CD4-positive, alpha-beta T cell treated with Interleukin-2 at 100 ng/mL for 4 hours (primary cell): ENCODE measurements around the gene CAAP1.
"Not testable (repeated sequence)": the region's sequence is repeated elsewhere in the genome, so short reads cannot be mapped to it uniquely, and the experiment has no call there.

Experiments
- DNase-seq: peaks from one replicate; pipeline ENCODE4 v3.0.0-alpha.2; 2020; ENCODE audit warnings: low spot score

Gene CAAP1, protein sequence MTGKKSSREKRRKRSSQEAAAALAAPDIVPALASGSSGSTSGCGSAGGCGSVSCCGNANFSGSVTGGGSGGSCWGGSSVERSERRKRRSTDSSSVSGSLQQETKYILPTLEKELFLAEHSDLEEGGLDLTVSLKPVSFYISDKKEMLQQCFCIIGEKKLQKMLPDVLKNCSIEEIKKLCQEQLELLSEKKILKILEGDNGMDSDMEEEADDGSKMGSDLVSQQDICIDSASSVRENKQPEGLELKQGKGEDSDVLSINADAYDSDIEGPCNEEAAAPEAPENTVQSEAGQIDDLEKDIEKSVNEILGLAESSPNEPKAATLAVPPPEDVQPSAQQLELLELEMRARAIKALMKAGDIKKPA

DNA sequence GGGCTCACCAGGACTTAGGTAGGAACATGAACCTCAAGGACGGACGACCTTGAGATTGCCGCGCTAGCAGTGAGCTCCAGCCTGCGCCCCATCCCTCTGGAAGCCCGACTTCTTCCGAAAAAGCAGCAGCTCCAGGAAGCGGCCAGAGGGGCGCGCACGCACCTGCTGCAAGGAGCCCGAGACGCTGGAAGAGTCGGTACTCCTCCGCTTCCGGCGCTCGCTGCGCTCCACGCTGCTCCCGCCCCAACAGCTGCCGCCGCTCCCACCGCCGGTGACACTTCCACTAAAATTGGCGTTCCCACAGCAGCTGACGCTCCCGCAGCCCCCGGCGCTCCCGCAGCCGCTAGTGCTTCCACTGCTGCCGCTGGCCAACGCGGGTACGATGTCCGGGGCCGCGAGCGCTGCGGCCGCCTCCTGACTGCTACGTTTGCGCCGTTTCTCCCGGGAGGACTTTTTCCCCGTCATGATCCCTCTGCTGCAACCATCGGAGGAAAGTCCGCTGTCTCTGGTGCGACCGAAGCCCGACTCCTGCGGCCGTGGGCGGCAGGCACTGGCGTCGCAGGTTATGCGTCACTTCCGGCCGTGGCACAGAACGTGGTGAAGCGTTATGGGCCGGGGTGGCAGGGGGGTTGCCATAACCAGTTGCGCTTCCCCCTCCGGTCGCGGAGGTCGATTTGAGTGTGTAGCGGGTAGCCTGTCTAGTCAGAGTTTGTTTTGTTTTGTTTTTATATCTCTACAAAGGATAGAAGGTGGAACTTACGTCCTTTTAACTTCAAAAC is at the start of gene CAAP1:
Gene CAAP1 (minus strand): TSS at position 552 of the 779 bp plus-strand sequence. CDS start 87 bp downstream, at position 465.
- DNase-seq = peak; percentile 91

DNA sequence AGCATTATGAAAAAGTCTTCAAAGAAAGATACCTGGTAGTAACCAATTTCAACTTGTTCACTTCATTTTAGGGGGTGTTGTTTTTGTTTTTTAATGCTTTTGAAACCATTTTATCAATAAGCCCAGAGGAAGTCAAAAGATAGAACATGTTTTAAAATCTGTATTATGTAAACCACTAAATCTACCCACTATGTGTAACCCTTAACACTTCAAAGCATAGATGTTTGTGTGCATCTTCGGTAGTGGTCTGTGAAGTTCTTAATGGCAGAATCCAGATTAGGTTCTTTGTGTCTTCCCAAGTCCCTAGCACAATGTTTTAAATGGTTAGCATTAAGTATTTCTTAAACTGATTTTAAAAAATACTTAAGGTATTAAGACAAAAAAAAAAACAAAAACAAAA is 48.2 kb upstream of the CAAP1 start:
- DNase-seq = no peak

DNA sequence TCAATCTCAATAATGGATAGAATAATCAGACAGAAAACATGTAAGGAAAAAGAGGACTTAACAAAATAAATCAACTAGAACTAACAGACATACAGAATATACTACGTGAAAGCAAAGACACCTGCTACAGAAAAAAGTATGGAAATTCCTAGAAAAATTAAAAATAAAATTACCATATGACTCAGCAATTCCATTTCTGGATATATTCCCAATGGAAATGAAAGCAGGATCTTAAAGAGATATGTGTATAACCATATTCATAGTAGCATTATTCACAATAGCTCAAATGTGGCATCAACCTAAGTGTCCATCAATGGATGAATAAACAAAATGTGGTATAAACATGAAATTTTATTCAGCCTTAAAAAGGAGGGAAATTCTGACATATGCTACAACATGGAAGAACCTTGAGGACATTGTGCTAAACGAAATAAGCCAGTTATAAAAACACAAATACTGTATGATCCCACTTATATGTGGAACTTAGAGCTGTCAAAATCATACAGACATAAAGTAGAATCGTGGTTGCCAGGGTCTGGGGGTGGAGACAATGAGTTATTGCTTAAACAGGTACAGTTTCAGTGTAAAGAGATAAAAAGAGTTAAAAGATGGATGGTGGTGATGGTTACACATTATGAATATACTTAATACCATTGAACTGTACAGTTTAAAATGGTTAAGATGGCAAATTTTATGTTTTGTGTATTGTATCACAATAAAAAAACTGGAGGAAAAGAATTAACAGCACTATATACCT is 47.5 kb upstream of the CAAP1 start:
- no peak for DNase-seq

DNA sequence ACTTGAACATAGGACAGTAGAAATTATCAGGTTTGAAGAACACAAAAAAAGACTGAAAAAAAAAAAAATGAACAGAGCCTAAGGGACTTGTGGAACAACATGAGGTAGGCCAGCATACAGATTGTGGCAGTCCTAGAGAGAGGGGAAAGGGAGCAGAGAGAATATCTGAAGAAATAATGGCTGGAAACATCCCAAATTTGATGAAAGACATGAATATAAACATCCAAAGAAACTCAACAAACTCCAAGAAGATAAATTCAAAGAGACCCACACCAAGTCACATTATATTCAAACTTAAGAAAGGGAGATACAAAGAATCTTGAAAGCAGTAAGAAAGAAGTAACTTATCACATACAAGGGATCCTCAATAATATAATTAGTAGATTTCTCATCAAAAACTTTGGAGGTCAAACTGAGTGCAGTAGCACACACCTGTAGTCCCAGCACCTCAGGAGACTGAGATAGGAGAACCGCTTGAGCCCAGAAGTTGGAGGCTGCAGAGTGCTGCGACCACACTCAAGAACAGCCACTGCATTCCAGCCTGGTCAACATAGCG is 45.3 kb upstream of the CAAP1 start:
- DNase-seq = no peak

- no peak for DNase-seq
Observed at GRCh38 chr9:26935847-26936246, 43.2 kb upstream of the CAAP1 start.

- no peak for DNase-seq
Observed at GRCh38 chr9:26928902-26929495, 36.4 kb upstream of the CAAP1 start.

DNA sequence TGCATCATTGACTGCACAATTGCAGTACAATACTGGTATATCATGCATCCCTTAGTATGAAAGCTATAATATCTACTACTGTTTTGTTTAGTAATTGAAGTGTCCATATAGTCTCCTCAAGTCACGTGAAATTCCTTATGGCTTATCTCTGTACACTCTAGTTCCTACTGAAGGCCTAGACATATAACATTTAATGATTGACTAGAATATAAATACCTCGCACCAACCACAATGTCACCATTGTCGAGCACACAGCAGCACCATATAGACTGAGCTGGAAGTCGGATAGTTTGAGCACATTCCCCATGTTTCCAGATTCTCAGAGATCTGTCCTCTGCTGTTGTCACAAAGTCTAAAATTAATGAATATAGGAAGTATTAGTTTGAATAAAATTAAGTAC is 33.0 kb upstream of the CAAP1 start:
- no peak for DNase-seq

DNA sequence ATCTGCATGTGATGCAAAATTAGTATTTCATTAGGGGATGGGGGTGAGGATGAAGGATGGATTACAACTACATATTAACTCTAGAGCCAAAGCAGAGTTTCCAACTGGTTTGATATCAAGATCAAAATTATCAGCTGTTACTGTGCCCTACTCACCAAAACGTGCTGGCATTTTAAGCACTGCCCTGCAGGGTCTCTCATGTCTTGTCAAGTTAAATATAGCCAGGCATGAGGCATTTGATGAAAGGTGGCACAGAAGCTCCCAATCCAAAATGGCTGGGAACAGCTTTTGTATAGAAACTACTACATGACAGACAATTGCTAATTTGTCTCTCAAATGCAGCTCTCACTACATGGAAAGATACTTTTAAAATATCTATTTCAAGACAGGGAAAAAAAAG is 27.1 kb upstream of the CAAP1 start:
- DNase-seq = no peak

DNA sequence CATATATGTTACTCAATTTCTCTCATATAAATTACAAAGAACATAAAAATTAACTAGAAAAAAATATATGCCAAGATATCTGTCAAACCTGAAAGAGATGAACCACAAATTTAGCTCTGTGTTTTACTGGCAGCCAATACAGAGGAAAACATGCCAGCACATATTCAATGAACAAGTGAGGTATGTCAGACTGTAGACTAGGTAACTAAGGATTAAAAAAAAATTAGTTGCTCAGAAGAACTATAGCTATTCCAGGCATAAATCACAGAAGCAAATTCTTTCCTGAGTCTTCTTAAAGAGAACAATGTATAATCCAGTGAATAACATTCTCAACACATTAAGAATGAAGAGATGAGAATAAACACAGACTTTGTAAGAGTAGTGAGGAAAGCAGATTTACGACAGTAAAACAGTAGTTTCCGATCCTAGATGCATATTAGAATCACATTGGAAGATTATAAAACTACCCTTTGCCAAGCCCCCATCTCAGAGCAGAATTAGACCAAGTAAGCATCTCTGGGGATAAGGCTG is 20.6 kb upstream of the CAAP1 start:
- DNase-seq = no peak

- DNase-seq = no peak
Observed at GRCh38 chr9:26904671-26905070, 12.1 kb upstream of the CAAP1 start.

GRCh38 chr9:26904070-26904469 is 11.5 kb upstream of the CAAP1 start:
- no peak for DNase-seq

DNA sequence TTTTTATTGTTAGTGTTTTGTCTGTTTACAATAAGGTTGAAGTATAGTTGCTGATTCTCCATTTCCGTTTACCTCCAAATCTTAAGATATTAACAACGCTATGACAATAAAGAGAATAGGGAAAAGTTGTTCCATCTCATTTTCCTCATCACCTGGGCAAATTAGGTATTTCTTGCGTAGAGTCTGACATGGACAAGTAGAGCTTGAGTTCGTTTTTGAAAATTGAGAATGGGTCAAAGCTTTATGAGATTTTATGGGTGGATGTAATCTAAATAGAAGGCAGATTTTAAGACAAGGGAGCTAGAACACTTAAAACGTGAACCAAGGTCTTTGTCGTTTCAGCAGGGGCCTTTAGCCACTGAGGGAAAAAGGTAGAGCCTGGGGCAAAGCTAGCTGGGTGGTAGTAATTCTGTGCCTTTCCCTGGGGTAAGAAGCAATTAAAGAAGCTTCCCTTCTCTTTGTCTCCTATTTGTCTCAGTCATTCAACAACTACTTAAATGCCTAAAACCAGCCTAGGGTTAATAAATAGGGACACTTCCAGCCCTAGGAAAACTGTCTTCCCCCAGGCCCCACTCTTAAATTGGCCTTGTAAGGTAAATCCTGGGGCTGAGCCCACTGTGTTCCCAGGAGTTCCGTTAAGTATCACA is 551 bp upstream of the CAAP1 start:
- no peak for DNase-seq

DNA sequence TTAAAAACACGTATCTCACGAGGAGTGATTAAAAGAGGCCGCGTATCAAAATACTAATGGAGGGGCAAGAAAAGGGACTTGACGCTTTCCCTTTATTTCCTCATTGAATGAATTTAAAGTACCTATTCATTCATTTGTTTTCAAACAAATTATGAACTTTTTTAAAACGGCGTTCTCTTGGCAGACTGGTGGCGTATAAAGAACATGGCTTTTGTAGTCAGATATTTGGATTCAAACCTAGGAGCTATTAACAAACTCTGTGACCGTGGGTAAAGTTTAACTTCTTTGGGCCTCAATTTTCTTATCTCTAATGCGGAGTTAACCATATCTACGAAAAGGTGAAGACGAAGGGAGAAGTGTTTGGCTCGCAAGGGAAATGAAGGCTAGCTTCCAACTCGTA is 876 bp downstream of the CAAP1 start:
- DNase-seq = peak; percentile 1

- no peak for DNase-seq
Observed at GRCh38 chr9:26888271-26888670, 4.3 kb downstream of the CAAP1 start.

- no peak for DNase-seq
Observed at GRCh38 chr9:26882154-26882553, 10.4 kb downstream of the CAAP1 start.

DNA sequence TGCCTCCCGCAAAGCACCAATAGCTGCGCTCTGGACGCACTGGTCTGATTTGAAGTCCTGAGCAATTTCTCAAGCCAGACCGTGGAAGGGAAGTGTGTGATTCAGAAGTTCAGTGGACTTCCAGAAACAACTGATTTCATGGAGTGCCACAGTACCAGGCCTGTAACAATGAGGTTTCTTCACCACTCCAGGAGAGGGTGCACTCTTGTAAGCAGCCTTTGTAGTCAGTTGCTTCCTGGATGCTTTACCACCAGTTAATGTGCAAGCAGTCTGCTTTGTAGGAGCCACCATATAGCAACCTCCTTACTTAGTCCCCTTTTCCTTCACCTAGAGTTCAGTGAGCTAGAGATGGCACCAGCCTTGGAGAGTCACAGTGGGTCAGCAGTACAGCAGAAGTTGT is 12.3 kb downstream of the CAAP1 start:
- no peak for DNase-seq

- DNase-seq = not testable (repeated sequence)
Observed at GRCh38 chr9:26875155-26875554, 17.4 kb downstream of the CAAP1 start.

DNA sequence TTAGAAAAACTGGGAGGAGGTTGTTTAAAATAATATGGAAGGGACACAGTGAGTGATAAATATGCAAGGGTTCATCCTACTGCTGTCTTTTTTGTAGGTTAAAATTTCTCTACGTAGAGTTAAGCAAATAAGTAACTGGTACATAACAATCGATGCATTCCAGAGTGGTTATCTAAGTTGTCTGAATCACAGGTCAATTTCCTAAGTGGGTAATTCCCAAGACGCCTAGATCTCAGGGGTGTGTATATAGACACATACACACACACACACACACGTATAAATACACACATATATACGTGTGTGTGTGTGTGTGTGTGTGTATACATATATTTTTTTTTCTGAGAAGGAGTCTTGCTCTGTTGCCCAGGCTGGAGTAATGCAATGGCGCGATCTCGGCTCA is 22.3 kb downstream of the CAAP1 start:
- DNase-seq = no peak

DNA sequence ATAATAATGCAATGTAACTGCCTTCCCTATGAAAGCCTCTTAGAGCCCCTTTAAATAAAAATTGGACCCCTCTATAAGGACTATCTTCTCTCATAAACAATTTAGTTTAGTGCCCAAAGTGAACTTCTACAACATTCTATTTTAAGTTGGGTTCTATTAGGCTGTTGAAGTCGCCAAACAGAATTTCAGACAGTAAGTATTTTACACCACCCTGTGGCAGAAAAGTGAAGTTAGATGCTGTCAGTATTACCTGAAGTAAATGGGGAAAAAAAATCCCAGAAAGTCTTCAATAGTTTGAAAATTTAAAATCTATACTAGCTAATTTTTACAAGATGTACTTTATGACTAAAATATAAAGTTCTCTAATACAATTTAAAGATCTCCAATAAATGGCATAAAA is 29.5 kb downstream of the CAAP1 start:
- DNase-seq = no peak

- DNase-seq = no peak
Observed at GRCh38 chr9:26856413-26857032, 36.1 kb downstream of the CAAP1 start.

DNA sequence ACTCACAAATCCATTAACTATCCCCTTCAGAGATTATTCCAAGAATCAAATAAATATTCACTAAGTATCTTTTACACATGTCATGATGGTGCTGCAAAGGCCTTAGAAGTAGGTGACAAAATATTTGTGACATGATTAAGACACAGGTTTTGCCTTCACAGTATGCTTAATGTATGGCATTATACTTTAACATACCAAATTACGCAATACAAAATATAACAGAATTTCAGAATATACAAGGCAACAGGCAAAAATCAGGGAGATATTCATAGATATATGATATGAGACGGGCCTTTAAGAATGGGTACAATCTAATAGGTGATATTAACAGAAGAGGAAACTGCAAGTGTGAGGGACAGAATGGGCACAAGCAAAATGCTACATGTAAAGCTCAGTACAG is 41.6 kb downstream of the CAAP1 start:
- no peak for DNase-seq
